ENCODE data around the gene OR4M2.
"Not testable (repeated sequence)": the region's sequence is repeated elsewhere in the genome, so short reads cannot be mapped to it uniquely, and the experiment has no call there.

DNA sequence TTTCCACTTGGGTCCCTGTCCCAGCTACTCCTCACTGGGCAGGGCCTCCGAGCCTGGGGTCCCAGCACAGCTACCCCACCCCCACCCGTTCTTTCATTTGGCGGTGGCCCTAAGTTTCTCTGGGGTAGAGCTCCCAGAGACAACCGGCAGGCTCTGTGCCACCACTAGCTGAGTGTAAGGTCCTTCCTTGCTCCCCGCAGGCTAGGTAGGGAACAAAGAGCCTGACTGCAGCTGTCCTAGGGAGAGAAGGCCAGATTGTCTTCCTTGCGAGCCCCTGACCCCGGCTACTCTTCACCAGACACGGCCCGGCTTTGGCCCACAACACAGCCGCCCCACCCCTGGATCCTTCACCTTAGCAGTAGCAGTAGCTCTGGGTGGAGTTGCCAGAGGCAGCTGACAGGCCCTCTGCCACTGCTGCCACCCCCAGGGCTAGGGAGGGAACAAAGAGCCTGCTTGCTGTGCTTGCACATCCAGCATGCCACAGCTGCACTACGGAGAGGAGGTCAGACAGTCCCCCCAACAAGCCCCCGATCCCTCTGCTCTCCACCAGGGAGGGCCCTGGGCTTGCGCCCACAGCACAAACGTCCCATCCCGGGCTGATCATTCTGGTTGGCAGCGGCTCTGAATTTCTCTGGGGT lies 18.4 kb downstream of the OR4M2 start:
- not testable (repeated sequence) for TF ChIP-seq ZNF707 (CRISPR knock-in tag; conservative IDR thresholded peaks at IDR 0.05); ZNF165 (CRISPR knock-in tag; IDR thresholded peaks at IDR 0.05; ENCODE audit: borderline replicate concordance); KLF10 (CRISPR knock-in tag; IDR thresholded peaks at IDR 0.05); ZNF507 (tag; conservative IDR thresholded peaks at IDR 0.05)
- TF ChIP-seq, protein P1, sequence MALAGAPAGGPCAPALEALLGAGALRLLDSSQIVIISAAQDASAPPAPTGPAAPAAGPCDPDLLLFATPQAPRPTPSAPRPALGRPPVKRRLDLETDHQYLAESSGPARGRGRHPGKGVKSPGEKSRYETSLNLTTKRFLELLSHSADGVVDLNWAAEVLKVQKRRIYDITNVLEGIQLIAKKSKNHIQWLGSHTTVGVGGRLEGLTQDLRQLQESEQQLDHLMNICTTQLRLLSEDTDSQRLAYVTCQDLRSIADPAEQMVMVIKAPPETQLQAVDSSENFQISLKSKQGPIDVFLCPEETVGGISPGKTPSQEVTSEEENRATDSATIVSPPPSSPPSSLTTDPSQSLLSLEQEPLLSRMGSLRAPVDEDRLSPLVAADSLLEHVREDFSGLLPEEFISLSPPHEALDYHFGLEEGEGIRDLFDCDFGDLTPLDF (CRISPR knock-in tag; IDR thresholded peaks at IDR 0.05), result not testable (repeated sequence)
